ENCODE measurements around the gene ICAM2. TPM values are rescaled to one million over a fixed set of nuclear protein-coding genes. Genes with fewer than 3 reads are reported as not detected.

ICAM2 gene
- total RNA-seq = 62.2 TPM in 2 replicates

GRCh38 chr17:64020056-64020766 lies at the start of gene ICAM2:
TSS of gene ICAM2 (minus strand) at chr17:64020633. CDS start at chr17:64006691, 13,942 bp downstream.
- H3K27me3 Mint-ChIP-seq = no peaks in the 10 kb centered on the region
- H3K4me3 Mint-ChIP-seq = peak within 1 kb of the TSS; percentile 94
- peak; percentile 96 for DNase-seq
- H3K27ac Mint-ChIP-seq = peak within 1 kb of the TSS; percentile 98
- peaks cover 66% of the 10 kb centered on the region for H3K4me1 Mint-ChIP-seq
- intact Hi-C loops (cut with micrococcal nuclease) = loop anchor here (2.0 to 10.0 kb wide), 3 partner anchors 33 to 485 kb away; partner anchors contain the start of genes CEP95, DDX5 and TEX2
- no peaks in the 10 kb centered on the region for H3K9me3 Mint-ChIP-seq
- peaks cover 8% of the 10 kb centered on the region for H3K36me3 Mint-ChIP-seq (ENCODE audit: low read depth)

DNA sequence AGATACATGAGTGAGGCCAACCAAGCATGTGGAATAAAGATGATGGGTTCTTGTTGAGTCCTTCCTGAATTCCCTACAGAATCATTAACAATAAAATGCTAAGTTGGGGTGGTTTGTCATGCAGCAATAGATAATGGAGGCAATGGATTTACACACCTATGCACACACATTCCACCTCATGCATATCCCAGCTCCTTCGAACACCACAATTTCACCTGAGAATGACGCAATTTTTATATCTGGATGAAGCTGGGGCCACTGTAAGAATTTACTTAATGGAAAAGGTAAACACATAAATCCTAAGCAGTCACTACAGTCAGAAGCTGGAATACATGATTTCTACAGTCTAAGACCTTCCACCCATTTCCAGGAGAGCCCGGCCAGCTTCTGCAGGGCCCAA lies 49.8 kb upstream of the ICAM2 start:
- no peak overlapping the region for H3K27ac Mint-ChIP-seq
- peaks cover 30% of the 10 kb centered on the region for H3K4me1 Mint-ChIP-seq
- no peaks in the 10 kb centered on the region for H3K27me3 Mint-ChIP-seq
- intact Hi-C loops (cut with micrococcal nuclease) = no loop called here
- H3K36me3 Mint-ChIP-seq (ENCODE audit: low read depth) = peaks cover 83% of the 10 kb centered on the region
- no peak for DNase-seq
- H3K9me3 Mint-ChIP-seq = peaks cover 16% of the 10 kb centered on the region
- no peak overlapping the region for H3K4me3 Mint-ChIP-seq

GRCh38 chr17:64069143-64069542 lies 48.7 kb upstream of the ICAM2 start:
- Mint-ChIP-seq H3K4me3 (no peak overlapping the region), H3K9me3 (peaks cover 16% of the 10 kb centered on the region), H3K36me3 (ENCODE audit: low read depth) (peaks cover 86% of the 10 kb centered on the region), H3K4me1 (peaks cover 36% of the 10 kb centered on the region), H3K27me3 (no peaks in the 10 kb centered on the region), H3K27ac (no peak overlapping the region)
- intact Hi-C loops (cut with micrococcal nuclease) = loop anchor here (5.0 kb wide), 1 partner anchor 42 kb away; no protein-coding TSS in a partner anchor
- DNase-seq = no peak

DNA sequence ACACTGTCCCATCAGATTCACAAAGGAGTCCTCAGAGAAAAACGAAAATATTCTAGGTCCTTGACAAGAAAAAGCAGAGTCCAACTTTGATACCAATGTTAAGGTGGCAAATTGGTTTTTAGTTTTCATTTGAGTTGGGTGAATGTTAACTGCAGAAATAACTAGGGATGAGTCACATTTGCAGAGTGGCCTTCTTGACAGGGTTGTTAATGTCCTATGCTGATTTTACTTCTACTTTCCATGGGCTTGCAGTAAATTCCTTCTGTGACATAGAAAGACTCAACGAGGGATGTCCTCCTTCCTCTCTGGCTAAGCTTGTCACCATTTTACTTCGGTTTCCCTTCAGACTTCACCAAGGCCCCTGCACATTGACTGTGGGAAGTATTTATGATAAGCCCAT lies 47.2 kb upstream of the ICAM2 start:
- no peak for DNase-seq
- Mint-ChIP-seq H3K9me3 (peaks cover 16% of the 10 kb centered on the region), H3K4me1 (peaks cover 46% of the 10 kb centered on the region), H3K27me3 (no peaks in the 10 kb centered on the region), H3K27ac (peak overlapping the region; percentile 92), H3K36me3 (ENCODE audit: low read depth) (peaks cover 89% of the 10 kb centered on the region), H3K4me3 (peak overlapping the region; percentile 39)
- intact Hi-C loops (cut with micrococcal nuclease) = loop anchor here (5.0 kb wide), 1 partner anchor 40 kb away; no protein-coding TSS in a partner anchor

GRCh38 chr17:64066716-64067115 lies 46.3 kb upstream of the ICAM2 start:
- peaks cover 85% of the 10 kb centered on the region for H3K36me3 Mint-ChIP-seq (ENCODE audit: low read depth)
- H3K27me3 Mint-ChIP-seq = no peaks in the 10 kb centered on the region
- intact Hi-C loops (cut with micrococcal nuclease) = loop anchor here (5.0 kb wide), 1 partner anchor 39 kb away; no protein-coding TSS in a partner anchor
- H3K9me3 Mint-ChIP-seq = peaks cover 16% of the 10 kb centered on the region
- H3K27ac Mint-ChIP-seq = peak overlapping the region; percentile 92
- peak; percentile 79 for DNase-seq
- peak overlapping the region; percentile 39 for H3K4me3 Mint-ChIP-seq
- H3K4me1 Mint-ChIP-seq = peaks cover 53% of the 10 kb centered on the region

DNA sequence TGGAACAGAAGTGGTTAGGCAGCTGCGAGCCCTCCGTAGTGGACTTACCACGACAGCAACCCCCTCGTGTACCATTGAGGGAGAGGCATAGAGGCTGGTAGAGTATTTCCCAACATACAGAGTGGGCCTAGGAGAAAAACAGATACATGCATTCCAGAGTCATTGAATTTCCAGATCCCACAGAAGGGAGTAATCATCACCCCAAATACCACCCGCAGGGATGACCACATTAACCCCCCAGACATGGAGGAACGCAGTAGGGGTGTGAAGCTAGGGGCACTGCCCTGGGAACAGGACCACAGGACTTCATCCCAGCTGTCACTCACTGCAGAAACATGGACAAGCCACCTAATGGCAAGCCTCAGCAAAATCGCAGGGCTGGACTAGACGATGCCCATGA lies 44.7 kb upstream of the ICAM2 start:
- intact Hi-C loops (cut with micrococcal nuclease) = loop anchor here (5.0 kb wide), 1 partner anchor 38 kb away; no protein-coding TSS in a partner anchor
- peaks cover 85% of the 10 kb centered on the region for H3K36me3 Mint-ChIP-seq (ENCODE audit: low read depth)
- H3K27me3 Mint-ChIP-seq = no peaks in the 10 kb centered on the region
- peaks cover 9% of the 10 kb centered on the region for H3K9me3 Mint-ChIP-seq
- no peak for DNase-seq
- H3K27ac Mint-ChIP-seq = no peak overlapping the region
- H3K4me1 Mint-ChIP-seq = peaks cover 68% of the 10 kb centered on the region
- H3K4me3 Mint-ChIP-seq = no peak overlapping the region

GRCh38 chr17:64064331-64064730 lies 43.9 kb upstream of the ICAM2 start:
- Mint-ChIP-seq H3K9me3 (peaks cover 5% of the 10 kb centered on the region), H3K4me3 (peak overlapping the region; percentile 20), H3K27ac (peak overlapping the region; percentile 37), H3K27me3 (no peaks in the 10 kb centered on the region), H3K36me3 (ENCODE audit: low read depth) (peaks cover 85% of the 10 kb centered on the region), H3K4me1 (peaks cover 71% of the 10 kb centered on the region)
- DNase-seq = no peak
- intact Hi-C loops (cut with micrococcal nuclease) = no loop called here

DNA sequence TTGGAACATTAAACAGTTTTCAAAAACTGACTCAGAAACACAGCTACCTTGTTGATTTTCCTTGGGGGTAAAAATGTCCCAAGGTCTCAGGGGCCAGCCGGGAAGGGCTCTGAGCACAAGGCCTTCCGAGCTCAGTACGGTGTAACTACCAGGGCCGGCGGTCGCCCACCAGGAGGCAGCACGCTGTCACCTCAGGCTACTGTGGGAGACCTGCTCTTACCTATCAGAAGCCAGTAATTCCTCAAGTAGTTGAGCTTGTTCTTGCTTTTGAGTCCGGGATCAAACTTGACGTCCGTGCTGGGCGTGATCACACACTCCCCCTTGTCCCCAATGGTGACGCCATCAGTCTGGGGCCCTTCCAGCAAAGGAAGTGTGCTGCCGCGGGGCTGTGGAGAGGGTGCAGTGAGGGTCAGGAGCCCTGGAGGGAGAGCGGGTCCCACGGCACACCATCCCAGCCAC lies 43.4 kb upstream of the ICAM2 start:
- Mint-ChIP-seq H3K36me3 (ENCODE audit: low read depth) (peaks cover 84% of the 10 kb centered on the region), H3K9me3 (peaks cover 5% of the 10 kb centered on the region), H3K4me3 (no peak overlapping the region), H3K27ac (peak overlapping the region; percentile 37), H3K27me3 (no peaks in the 10 kb centered on the region), H3K4me1 (peaks cover 72% of the 10 kb centered on the region)
- intact Hi-C loops (cut with micrococcal nuclease) = loop anchor here (1.0 kb wide), 1 partner anchor 67 kb away; the partner anchor contains the start of gene ERN1
- peak; percentile 84 for DNase-seq

GRCh38 chr17:64063088-64063487 lies 42.7 kb upstream of the ICAM2 start:
- Mint-ChIP-seq H3K4me1 (peaks cover 73% of the 10 kb centered on the region), H3K36me3 (ENCODE audit: low read depth) (peaks cover 80% of the 10 kb centered on the region), H3K4me3 (no peak overlapping the region), H3K9me3 (no peaks in the 10 kb centered on the region), H3K27ac (peak overlapping the region; percentile 70), H3K27me3 (no peaks in the 10 kb centered on the region)
- intact Hi-C loops (cut with micrococcal nuclease) = loop anchor here (1.0 kb wide), 1 partner anchor 67 kb away; the partner anchor contains the start of gene ERN1
- no peak for DNase-seq

- no peaks in the 10 kb centered on the region for H3K27me3 Mint-ChIP-seq
- peak overlapping the region; percentile 79 for H3K27ac Mint-ChIP-seq
- no peak for DNase-seq
- no peak overlapping the region for H3K4me3 Mint-ChIP-seq
- intact Hi-C loops (cut with micrococcal nuclease) = loop anchor here (2.0 kb wide), 1 partner anchor 59 kb away; no protein-coding TSS in a partner anchor
- H3K36me3 Mint-ChIP-seq (ENCODE audit: low read depth) = peaks cover 79% of the 10 kb centered on the region
- H3K9me3 Mint-ChIP-seq = no peaks in the 10 kb centered on the region
- peaks cover 67% of the 10 kb centered on the region for H3K4me1 Mint-ChIP-seq
Observed at GRCh38 chr17:64061178-64061898, 40.9 kb upstream of the ICAM2 start.

DNA sequence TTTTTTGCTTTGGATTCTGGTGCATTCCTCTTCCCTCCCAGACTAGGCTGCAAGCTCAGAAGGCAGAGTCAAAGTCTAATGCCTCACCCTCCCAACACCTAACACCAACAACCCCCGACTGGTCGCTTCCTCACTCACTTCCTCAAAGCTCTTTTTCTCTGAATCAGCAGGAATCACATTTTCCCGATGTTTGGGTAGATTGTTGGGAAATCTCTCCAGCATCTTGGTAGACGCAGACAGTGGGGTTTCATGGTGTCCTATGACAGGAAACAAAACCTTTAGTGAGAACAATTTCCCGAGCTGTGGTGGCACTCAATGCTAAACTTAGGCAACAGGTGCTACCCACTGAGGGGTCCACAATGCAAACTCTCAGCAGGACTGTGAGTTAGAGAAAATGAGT lies 39.9 kb upstream of the ICAM2 start:
- Mint-ChIP-seq H3K36me3 (ENCODE audit: low read depth) (peaks cover 78% of the 10 kb centered on the region), H3K9me3 (no peaks in the 10 kb centered on the region), H3K4me3 (no peak overlapping the region), H3K4me1 (peaks cover 63% of the 10 kb centered on the region), H3K27me3 (no peaks in the 10 kb centered on the region), H3K27ac (peak overlapping the region; percentile 69)
- no peak for DNase-seq
- intact Hi-C loops (cut with micrococcal nuclease) = loop anchor here (2.0 kb wide), 1 partner anchor 60 kb away; no protein-coding TSS in a partner anchor

- Mint-ChIP-seq H3K27ac (peak overlapping the region; percentile 69), H3K4me1 (peaks cover 62% of the 10 kb centered on the region), H3K9me3 (no peaks in the 10 kb centered on the region), H3K27me3 (no peaks in the 10 kb centered on the region), H3K36me3 (ENCODE audit: low read depth) (peaks cover 76% of the 10 kb centered on the region), H3K4me3 (no peak overlapping the region)
- intact Hi-C loops (cut with micrococcal nuclease) = loop anchor here (2.0 kb wide), 1 partner anchor 61 kb away; no protein-coding TSS in a partner anchor
- no peak for DNase-seq
Observed at GRCh38 chr17:64059756-64060155, 39.3 kb upstream of the ICAM2 start.

DNA sequence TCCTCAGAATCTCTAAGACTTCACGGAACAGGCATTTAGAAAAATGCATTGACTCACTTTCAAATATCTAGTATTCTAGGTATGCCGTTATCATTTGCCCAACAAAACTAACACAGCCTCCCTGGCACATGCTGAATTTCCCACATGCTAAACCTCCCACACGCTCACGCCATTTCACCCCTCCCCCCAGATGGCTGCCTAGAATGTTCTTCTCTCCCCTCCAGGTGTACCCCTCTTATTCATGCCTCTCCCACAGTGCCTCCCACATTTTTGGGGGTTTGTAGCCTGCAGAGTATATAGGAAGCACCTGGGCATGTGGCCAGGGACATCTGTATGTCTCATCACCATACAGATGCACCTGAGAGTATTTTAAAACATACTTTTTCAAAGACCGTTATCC lies 38.2 kb upstream of the ICAM2 start:
- Mint-ChIP-seq H3K4me3 (no peak overlapping the region), H3K27ac (peak overlapping the region; percentile 34), H3K27me3 (no peaks in the 10 kb centered on the region), H3K36me3 (ENCODE audit: low read depth) (peaks cover 73% of the 10 kb centered on the region), H3K4me1 (peaks cover 52% of the 10 kb centered on the region), H3K9me3 (no peaks in the 10 kb centered on the region)
- intact Hi-C loops (cut with micrococcal nuclease) = no loop called here
- no peak for DNase-seq

Measured in activated CD4-positive, alpha-beta T cell treated with anti-CD3 and anti-CD28 coated beads, Interleukin-2, amount 10 ng/mL, durations not matched to agents 24 days and 14 days (primary cell).